Neuron (in vitro differentiated cells): ENCODE results near the gene CRY2.
A peak's percentile ranks its signal among the peaks of the same experiment; 100 is the strongest.

Source experiments
- H2AFZ ChIP-seq: one replicate; pipeline ENCODE4 v1.6.1; 2013; ENCODE audit warnings: low read depth, mild to moderate bottlenecking, inconsistent platforms, low read length, moderate library complexity
- H3K27me3 ChIP-seq: one replicate; pipeline ENCODE4 v1.6.1; 2013; ENCODE audit warnings: low read length; ENCODE audit not compliant: insufficient read depth
- H3K36me3 ChIP-seq: one replicate; pipeline ENCODE4 v1.6.1; 2013; ENCODE audit warnings: low read length; ENCODE audit not compliant: insufficient read depth
- H3K4me1 ChIP-seq: one replicate; pipeline ENCODE4 v1.6.1; 2013; ENCODE audit warnings: low read length; ENCODE audit not compliant: insufficient read depth
- H3K4me3 ChIP-seq: 2 replicates; pipeline ENCODE4 v1.5.1; 2013; ENCODE audit warnings: mild to moderate bottlenecking, low read length, moderate library complexity
- H3K9me3 ChIP-seq: one replicate; pipeline ENCODE4 v1.6.1; 2013; ENCODE audit warnings: low read length

Gene CRY2

DNA sequence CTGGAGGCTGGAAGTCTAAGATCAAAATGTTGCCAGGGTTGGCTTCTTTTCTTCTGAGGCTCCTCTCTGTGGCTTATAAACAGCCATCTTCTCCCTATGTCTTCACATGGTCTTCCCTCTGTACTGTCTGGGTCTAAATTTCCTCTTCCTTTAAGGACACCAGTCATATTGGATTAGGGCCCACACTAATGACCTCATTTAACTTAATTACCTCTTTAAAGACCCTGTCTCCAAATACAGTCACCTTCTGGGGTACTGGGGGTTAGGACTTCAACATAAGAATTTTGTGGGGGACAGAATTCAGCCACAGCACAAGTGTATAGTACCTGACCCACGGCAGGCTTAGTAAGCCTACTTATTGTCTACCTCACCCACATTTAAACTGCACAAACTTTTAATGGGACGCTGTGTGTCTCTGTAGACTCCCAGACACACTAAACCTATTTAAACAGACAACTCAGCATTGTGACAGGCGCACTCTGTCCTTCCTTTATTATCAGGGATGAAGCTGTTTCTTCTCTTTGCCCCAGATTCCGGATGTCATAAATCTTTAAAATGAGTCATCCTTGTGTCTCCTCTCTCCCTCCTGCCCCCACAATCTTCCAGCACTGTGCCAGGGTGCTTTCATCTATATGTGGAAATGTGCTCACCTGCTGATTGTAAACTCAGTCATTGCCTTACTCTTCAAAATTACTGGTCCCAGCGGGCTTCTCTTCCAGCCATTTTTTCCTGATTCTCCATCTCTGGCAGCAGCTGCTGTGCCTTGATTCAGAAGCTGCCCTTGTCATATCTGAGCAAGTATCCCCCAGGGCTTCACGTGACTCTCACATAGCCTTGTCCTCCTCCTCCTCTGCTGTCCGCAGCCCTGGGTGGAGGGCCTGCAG is 32.8 kb downstream of the CRY2 start:
- peaks cover 4% of the 10 kb centered on the region for H3K4me1 ChIP-seq
- no peak overlapping the region for H3K4me3 ChIP-seq
- no peak overlapping the region for H2AFZ ChIP-seq
- no peaks in the 10 kb centered on the region for H3K9me3 ChIP-seq
- H3K36me3 ChIP-seq: peaks cover 32% of the 10 kb centered on the region
- no peaks in the 10 kb centered on the region for H3K27me3 ChIP-seq

DNA sequence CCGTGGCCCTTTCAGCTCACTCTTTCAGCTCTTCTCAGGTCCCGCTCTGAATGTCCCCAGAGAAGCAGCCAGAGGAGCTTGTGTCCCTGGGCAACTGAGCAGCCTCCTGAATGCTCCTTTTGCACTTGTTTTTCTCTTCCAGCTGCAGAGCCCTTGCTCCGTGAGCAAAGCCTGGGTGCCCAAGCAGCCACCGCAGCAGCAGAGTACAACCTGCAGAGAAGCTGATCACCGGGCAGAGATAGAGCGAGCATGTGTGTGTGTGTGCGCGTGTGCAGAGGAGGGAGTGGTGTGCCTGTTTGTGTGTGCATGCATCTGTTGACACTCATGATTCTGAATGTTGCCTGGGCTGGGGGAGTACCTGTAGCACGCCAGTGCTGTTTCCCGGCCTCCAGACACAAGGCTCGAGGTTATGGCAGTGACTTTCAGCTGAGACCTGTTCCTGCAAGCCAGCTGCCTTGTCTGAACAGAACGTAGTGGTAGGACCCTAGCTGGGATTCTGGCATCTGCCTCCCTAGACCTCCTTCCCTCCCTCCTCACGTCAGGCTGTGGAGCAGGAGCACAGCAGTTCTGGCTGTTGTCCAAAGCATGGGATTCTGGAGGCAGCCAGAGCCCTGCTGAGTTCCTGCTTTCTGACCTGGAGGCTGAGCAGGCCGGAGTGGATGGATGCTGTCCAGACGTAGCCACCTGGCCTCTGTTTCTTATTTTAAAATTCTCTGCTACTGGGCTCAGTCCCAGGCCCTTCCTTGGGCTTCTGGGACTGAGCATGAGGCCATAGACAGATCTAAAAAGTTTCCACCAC is 33.7 kb downstream of the CRY2 start:
- Histone ChIP-seq H3K4me1 (peaks cover 6% of the 10 kb centered on the region), H3K9me3 (no peaks in the 10 kb centered on the region), H2AFZ (no peak overlapping the region), H3K27me3 (no peaks in the 10 kb centered on the region), H3K36me3 (peaks cover 26% of the 10 kb centered on the region), H3K4me3 (no peak overlapping the region)

DNA sequence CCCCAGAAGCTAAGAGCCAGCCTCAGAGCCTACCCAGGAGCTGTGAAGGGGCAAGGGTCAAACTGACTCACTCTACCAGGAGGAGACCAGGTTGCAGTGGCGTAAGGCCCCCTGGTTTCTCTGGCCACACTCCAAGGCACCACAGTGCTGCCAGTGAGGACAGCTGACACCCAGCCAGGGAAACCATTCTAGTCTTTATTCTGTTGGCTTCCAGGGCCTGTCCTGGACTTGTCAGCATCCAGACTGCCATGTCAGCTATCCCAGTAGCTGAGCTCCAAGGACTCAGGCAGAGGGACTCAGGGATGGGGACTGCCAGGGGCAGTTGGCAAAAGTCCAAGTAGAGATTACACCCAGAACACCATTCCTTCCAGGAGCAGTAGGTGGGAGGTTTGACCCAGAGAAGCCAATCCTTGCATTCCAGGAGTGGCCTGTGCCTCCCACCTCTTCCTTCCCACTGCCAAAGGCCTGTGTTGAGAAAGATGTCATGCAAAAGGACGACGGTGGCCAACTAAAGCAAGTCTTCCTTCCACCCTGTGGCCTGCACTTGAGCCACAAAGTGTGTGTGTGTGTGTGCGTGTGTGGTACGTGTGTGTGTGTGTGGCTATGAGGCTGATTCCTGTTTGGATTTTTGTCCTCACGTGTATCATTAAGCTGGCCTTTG is 34.6 kb downstream of the CRY2 start:
- H3K4me3 ChIP-seq: no peak overlapping the region
- no peaks in the 10 kb centered on the region for H3K9me3 ChIP-seq
- peaks cover 25% of the 10 kb centered on the region for H3K36me3 ChIP-seq
- H3K27me3 ChIP-seq: no peaks in the 10 kb centered on the region
- H3K4me1 ChIP-seq: peaks cover 10% of the 10 kb centered on the region
- no peak overlapping the region for H2AFZ ChIP-seq

DNA sequence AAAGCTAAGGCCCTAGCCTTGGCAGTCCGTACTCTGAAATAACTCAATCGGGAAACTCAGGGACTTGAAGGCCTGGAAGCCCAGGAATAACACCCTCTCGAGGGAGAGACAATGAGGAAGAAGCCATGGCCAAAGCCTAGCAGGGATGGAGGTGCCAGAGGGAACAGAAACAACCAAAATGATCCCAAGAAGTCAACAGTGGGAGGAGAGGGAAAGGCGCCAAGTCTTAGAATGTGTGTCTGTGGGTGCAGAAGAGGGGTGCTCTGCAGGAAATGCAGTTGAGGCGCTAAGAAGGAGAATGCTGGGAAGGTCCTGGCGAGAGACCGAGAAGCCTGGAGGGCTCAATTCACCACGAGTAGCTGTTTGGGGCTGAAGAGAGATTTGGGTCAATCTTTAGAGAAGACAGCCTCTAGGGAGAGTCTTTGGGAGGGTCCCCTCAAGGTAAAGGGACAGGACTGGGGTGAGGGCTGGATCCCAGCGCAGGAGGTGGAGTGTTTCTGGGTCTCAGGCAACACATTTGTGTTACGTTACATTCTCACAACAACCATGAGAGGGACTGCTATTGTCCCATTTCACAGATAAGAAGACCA is 37.4 kb downstream of the CRY2 start:
- no peaks in the 10 kb centered on the region for H3K27me3 ChIP-seq
- no peaks in the 10 kb centered on the region for H3K9me3 ChIP-seq
- peaks cover 10% of the 10 kb centered on the region for H3K4me1 ChIP-seq
- no peak overlapping the region for H2AFZ ChIP-seq
- H3K36me3 ChIP-seq: peaks cover 10% of the 10 kb centered on the region
- H3K4me3 ChIP-seq: peak overlapping the region; percentile 64

DNA sequence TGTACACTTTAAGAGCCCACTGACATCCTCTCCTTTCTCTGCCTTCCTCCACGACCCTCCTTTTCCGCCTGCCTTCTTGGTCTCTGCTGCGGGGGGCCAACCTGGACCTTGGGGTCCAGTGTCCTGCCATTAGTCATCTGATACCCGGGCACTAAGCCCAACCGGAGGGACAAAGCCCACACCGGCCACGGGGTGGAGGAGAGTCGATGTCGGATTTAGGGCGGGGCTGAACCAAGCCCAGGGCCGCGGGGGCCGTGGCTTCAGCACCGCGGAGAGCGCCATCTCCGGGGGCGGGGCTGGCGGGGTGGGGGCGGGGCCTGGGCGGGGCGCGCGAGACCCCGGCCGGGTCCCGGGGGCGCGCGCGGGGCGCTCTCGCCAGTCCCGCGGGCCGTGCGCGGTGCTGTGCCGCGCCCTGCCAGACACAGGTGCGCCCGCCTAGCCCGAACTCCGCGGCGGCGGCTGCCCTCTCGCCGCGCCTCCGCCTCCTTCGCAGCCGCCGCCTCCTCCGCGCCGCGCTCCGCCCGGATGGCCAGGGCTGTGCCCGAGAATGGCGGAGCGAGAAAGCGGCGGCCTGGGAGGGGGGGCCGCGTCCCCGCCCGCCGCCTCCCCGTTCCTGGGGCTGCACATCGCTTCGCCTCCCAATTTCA is 38.1 kb downstream of the CRY2 start, which contains the start of gene MAPK8IP1:
MAPK8IP1 (plus strand) TSS at position 378 of the 647 bp plus-strand sequence; CDS start at position 548, 170 bp downstream.
- Histone ChIP-seq H3K4me3 (peak within 1 kb of the TSS; percentile 64), H3K9me3 (no peaks in the 10 kb centered on the region), H2AFZ (peak within 1 kb of the TSS; percentile 92), H3K27me3 (no peaks in the 10 kb centered on the region), H3K4me1 (peaks cover 10% of the 10 kb centered on the region), H3K36me3 (peaks cover 10% of the 10 kb centered on the region)

DNA sequence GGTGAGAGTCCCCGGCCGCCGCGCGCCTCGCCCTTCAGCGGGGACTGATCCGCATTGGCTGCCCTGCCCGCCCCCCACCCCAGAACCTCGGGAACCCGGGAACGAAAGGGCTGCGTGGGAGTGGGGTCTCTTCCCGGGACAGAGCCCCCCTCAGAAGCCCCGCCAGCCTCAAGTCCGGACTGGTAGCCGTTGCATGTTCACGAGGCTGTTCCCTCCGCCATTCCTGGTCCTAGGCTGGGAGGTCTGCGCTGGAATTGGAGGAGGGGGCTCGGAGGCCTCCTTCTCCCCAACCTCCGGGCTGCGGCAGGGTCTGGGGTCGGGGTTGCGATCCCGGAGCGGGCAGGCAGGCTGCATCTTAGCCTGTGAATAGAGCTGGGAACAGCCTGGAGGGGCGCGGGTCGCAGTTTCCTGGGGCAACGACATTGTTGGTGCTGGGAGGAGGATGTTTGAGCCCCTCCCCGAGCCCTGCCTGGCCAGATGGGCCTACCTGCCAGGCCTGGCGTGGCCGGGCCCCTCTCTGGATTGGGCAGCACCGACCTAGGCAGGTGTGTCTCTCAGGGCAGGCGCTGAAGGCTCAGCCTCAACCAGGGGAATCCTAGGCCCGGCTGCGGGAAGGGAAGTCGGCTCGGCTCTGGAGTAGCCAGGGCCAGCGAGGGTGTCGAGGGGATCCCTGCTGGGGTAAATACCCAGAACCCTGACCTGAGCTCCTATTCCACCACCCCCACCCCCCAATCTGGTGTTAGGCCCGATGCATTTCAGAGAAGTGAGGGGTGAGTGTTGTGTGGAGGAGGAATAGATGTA is 38.8 kb downstream of the CRY2 start:
- H3K27me3 ChIP-seq: no peaks in the 10 kb centered on the region
- peaks cover 5% of the 10 kb centered on the region for H3K36me3 ChIP-seq
- H3K9me3 ChIP-seq: no peaks in the 10 kb centered on the region

DNA sequence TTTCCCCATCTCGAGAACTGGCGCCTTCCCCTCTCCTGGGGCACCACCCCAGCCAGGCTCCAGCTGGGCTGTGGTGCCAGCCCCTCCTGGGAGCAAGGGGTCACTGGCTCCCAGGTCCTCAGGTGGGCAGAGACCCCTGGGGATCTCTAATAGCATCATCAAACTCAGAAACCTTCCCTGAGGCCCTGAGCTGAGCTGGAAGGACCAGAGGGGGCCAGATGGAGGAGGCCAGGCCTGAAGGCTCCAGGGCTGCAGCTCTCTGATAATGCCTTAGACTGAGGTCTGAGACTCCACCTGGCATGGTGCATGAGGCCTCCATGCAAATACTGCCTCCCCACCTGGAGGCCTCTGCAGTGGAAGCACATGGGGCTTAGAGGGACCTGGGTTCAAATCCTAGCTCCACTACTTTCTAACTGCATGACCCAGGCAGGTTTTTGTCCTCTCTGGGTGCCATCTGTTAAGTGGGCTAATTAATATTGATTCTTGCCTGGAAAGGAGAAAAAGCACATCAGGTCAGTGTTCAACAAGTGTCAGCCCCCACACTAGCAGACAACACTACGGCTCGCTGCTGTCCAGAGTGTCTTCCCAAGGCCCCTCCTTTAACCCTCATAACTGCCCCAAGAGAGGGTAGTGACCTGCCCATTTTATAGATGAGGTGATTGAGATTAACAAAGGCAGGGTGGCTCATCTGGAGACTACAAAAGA is 39.7 kb downstream of the CRY2 start:
- no peaks in the 10 kb centered on the region for H3K27me3 ChIP-seq

More for the DNA sequence above, 38.8 kb downstream of the CRY2 start:
- peaks cover 10% of the 10 kb centered on the region for H3K4me1 ChIP-seq
- peak overlapping the region; percentile 92 for H2AFZ ChIP-seq
- H3K4me3 ChIP-seq: peak overlapping the region; percentile 64

DNA sequence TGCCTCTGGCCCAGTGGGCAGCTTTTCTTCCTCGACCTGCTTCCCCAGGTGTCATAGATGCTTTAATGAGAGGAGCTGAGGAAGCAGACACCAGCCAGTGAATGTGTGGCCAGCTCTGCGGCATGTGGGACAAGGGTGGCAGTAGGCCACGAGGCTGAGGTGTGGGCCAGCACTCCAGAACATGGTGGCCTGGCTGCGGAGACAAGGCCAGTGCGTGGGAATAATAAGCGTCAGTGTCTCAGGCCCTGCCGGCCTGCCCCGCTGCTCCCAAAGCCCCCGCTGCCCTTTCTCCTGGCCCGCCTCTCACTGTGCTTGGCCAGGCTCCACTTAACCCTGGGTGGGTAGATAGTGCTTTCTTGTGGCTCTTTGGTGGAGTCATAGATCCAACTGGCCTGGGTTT is 40.3 kb downstream of the CRY2 start:
- Histone ChIP-seq H2AFZ (no peak overlapping the region), H3K27me3 (no peaks in the 10 kb centered on the region), H3K9me3 (no peaks in the 10 kb centered on the region), H3K4me3 (no peak overlapping the region), H3K4me1 (peaks cover 12% of the 10 kb centered on the region), H3K36me3 (no peaks in the 10 kb centered on the region)

More for the DNA sequence above, 39.7 kb downstream of the CRY2 start:
- H3K4me3 ChIP-seq: peak overlapping the region; percentile 64
- H3K4me1 ChIP-seq: peaks cover 10% of the 10 kb centered on the region
- no peak overlapping the region for H2AFZ ChIP-seq
- H3K36me3 ChIP-seq: peaks cover 1% of the 10 kb centered on the region
- H3K9me3 ChIP-seq: no peaks in the 10 kb centered on the region

DNA sequence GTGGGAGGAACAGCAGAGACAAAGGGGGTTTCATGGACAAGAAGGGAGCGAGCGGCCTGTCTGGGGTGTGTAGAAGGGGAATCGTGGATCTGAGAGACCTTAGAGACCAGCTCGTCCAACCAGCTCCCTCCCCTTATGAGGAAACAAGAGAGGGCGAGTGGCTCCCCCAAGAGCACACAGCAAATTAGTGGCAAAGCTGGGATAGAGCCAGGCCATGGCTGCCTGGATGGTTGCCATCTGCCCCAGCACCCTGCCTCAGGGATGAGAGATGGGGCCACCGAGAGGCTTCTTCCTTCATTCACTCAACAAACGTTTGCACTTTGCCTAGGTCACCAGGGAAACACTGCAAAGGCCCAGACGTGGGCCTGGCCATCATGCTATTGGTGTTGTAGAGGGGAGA is 42.3 kb downstream of the CRY2 start:
- H3K9me3 ChIP-seq: no peaks in the 10 kb centered on the region
- no peak overlapping the region for H2AFZ ChIP-seq
- H3K36me3 ChIP-seq: no peaks in the 10 kb centered on the region
- H3K4me3 ChIP-seq: no peak overlapping the region
- H3K4me1 ChIP-seq: peaks cover 23% of the 10 kb centered on the region
- no peaks in the 10 kb centered on the region for H3K27me3 ChIP-seq

DNA sequence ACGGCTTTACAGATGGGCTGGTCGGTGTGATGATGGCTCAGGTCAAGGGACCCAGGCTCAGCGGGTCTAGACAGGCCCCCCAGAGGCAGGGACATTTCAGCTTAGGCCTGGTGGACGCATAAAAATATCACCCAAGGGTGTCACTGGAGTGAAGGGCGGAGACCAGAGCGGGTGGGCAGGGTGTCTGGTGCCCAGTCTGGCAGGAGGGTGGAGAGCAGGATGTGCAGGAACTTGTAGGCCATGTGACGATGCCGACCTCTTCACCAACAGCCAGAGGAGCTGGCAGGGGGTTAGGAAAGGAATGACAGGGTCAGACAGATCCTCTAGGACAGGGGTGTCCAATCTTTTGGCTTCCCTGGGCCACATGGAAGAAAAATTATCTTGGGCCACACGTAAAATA is 42.7 kb downstream of the CRY2 start:
- H3K4me3 ChIP-seq: no peak overlapping the region
- H3K9me3 ChIP-seq: no peaks in the 10 kb centered on the region
- peaks cover 23% of the 10 kb centered on the region for H3K4me1 ChIP-seq
- no peaks in the 10 kb centered on the region for H3K36me3 ChIP-seq
- no peaks in the 10 kb centered on the region for H3K27me3 ChIP-seq
- H2AFZ ChIP-seq: no peak overlapping the region

DNA sequence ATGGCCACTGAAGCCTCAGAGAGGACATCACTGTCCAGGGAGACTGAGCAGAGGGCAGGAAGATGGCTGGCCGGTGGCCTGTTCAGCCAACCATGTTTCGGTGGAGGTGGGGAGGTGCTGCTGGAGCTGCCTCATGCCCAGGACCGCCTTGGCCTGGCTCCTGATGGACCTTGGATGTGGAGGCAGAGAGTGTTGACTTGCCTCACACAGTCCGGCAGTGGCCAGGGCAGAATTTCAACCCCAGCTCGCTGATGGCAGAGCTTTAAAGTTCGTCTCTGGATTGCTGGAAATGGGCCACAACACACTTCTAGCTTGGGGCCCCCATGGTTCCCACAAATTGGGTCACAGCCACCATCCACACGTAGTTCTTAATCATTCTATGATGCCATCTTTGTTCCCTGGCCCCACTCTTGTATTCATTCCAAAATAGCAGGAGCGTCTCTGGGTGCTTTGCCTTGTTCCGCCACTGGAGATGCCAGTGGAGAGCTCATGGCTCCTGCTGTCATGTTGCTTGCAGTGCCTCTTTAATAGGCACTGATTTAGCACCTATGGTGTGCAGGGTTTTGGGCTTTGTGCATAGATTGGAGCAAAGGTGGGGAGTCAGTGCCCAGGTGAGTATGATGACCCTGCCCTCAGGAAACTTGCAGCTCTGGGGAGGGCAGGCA is 43.7 kb downstream of the CRY2 start:
- no peaks in the 10 kb centered on the region for H3K36me3 ChIP-seq
- H3K4me3 ChIP-seq: no peak overlapping the region
- H2AFZ ChIP-seq: no peak overlapping the region
- H3K27me3 ChIP-seq: no peaks in the 10 kb centered on the region
- no peaks in the 10 kb centered on the region for H3K9me3 ChIP-seq
- H3K4me1 ChIP-seq: peaks cover 25% of the 10 kb centered on the region
